EL (cell line): ENCODE measurements around the gene WIPI1.
A peak's percentile ranks its signal among the peaks of the same experiment; 100 is the strongest.

Experiments
- DNase-seq: peaks from one replicate; pipeline ENCODE4 v3.0.0-alpha.2; 2016

The WIPI1 gene

GRCh38 chr17:68460146-68460545 lies 2.9 kb upstream of the WIPI1 start:
- no peak for DNase-seq

- no peak for DNase-seq
Measured at GRCh38 chr17:68459037-68459639, 1.8 kb upstream of the WIPI1 start.

DNA sequence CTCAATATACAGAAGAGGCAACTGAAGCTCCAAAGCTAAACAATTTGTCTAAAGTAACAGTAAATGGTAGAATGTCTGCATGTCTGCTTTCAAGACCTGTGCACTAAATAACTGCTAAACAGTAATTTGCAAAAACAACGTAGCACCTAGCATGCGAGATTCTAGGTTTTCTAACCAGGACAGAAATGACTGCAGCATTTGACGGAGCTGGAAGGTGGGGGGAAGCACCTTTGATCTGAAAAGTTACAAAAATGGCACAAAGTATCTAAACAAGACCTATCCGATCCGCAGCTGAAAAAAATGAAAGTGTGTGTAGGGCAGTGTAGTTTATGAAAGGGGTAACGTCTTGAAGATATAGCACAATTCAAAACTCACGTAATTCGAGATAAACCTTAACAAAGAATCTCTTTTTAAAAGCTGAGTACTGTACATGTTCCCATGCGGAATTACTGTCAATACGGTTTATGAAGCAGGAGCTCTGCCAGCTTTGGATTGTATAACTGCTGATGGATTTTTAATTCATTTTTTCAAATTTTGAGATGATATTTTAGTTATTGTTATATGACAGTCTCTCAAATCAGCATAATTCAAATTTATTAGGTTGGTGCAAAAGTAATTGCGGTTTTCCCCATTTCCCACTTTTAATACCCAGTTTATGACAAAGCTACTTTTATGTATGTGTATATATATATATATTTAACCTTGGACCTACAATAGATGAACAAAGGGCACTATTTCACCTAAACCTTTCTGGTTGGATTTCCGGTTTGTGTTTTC lies 1.2 kb upstream of the WIPI1 start:
- no peak for DNase-seq

DNA sequence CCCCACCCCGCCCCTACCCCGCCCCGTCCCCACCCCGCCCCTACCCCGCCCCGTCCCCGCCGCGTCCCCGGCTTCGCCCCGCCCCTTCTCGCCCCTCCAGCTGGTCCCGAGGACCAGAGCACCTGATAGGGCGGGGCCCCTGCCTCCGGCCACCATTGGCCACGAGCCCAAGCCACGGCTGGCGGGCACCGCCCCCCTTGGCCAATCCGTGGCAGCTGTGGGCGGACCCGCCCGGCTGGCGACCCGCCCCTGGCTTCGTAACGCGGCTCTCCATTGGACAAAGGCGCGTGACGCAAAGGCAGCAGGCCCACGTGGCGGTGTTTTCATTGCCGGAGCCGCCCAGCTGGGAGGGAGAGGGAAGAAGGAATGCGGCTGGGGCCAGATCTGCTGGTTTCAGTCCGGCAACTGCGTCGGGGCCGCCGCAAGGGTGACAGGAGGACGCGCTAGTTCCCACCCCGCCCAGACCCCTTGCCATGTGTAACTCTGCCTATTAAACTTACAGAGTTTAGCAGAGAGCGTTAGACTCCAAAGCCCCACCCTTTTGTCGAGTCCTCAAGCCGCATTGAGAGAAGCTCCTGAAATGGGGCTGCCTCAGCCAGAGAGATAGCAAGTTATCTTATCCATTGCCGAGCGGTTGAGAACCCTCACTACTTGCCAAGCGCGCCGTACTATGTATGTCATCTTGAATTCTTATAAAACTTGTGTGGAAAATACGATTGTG lies 403 bp upstream of the WIPI1 start:
- DNase-seq, result peak; percentile 98

- peak; percentile 91 for DNase-seq
Measured at GRCh38 chr17:68456339-68457167, 743 bp downstream of the WIPI1 start.

DNA sequence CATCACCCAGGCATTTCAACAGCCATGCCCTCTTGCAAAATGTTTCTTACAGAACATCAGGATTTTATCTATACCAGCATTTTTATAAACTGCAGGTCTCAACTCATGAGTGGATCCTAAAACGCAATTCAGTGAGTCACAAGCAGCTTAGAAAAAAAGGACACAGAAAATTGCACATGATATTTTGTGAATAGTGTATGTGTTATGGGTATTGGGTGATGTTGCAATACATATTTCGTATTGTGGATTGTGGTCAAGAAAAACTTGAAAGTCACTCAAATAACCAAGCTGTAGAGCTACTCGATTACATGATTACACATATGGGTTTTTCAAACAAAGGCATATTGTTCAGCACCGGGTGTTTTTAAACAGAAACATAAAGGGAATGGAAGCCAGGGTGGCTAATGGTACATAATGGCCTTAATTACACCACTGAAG lies 1.4 kb downstream of the WIPI1 start:
- DNase-seq, result peak; percentile 69

DNA sequence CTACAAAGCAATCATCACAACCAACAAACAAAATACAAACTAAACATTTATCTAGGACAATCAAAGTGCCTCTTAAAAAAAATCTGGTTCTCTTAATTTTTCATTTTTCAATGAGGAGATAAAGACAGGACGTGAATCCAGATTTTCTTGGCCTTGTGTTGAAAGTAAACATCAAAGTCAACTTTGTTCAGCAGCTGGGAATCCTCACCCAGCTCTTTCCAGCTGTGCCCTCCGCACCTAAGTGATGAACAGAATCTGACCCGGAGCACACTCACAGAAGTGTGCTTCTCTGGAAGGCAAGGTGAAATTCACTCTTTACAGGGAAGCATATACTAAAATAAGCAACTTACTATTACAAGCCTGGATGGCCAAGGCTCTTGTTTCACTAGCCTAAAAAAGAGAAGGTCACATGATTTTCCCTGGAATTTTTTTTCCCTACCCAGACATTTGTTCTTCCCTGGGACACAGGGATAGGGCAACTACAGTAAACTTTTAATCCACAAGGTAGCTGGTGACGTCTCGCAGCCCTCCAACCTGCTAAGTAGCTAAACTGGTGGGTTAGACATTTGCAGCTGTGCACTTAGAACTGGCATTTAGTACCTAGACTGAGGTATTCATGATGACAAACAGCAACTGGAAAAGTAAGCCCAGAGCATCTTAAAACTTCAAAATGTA lies 3.2 kb downstream of the WIPI1 start:
- DNase-seq, result no peak

- no peak for DNase-seq
Measured at GRCh38 chr17:68452724-68453290, 4.5 kb downstream of the WIPI1 start.

- DNase-seq, result no peak
Measured at GRCh38 chr17:68451670-68452354, 5.5 kb downstream of the WIPI1 start.

GRCh38 chr17:68450801-68451200 lies 6.5 kb downstream of the WIPI1 start:
- DNase-seq, result no peak

DNA sequence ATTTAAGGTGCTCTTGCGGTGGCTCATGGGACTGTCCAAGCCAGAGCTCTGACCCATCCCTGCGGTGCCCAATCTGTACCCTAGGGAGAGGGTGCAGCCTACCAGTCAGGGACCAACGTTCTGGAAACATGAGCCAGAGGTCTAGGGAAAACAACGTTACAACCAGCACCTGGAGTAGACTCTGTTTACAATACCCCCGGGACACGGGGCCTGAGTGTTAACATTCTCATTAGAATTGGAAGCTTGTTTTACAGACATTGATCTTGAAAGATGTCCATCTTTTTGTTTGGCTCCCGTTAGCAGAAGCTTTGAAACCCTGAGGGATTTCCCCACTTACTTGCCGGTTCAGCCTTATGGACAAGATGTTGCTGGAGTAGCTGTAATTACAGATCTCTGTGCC lies 6.9 kb downstream of the WIPI1 start:
- DNase-seq, result no peak

DNA sequence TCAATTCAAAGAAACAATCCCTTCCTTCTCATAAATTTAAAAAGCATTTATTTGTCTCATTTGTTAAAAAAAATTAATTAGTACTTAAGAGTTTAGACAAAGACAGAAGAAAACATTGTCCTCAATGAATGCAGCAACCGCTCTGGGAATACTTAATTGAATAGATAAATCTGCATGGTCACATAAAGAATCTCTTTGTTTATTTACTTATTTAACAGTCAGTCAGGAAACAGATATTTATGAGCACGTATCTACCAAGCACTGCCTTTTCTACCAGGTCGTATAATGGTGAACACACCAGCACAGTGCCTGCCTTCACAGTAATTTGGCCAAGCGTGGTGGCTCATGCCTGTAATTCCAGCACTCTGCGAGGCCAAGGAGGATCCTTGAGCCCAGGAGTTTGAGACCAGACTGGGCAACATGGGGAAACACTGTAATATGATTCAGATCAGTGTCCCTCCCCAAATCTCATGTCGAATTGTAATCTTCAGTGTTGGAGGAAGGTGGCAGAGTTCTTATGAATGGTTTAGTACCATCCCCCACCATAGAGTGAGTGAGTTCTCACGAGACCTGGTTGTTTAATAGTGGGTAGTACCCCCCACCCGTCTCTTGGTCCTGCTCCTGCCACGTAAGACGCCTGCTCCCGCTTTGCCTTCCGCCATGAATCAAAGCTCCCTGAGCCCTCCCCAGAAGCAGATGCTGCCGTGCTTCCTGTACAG lies 8.1 kb downstream of the WIPI1 start:
- DNase-seq, result no peak

DNA sequence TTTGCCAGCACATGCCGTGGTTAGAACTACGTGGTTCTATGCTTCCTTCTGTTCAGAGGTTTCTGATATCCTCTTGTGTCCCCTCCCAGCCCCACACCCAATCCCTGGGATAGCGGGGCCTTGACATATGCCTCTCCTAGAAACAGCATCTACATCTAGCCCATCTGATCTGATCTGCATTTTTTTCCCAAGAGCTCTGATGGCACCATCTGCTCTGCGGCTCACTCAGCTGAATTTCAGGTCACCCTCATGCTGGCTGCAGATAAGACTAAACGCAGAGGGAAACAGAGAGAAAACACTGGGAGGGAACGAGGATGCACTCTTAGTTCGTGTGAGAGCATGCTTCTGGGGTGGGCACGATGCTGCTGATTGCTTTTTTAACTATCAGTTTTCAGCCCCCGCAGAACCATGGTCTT lies 10.7 kb downstream of the WIPI1 start:
- no peak for DNase-seq

DNA sequence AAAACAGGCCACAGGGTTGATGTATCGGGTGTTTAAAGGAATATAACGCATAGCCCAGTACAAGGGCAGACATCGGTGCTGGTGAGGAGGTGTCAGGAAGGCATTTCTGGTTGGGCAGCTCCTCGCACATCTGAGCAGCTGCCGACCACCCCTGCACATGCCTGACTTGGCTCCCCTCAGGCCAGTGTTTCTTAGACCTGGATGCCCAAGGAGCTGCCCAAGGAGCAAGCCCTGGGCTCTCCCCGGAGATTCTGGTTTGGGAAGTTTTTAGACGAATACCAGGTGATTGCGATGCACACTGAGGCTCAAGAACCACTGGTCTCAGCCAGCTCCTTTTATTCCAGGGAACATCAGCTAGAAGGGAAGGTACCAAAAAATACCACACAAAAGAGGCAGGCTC lies 11.6 kb downstream of the WIPI1 start:
- no peak for DNase-seq

- DNase-seq, result no peak
Measured at GRCh38 chr17:68443972-68444464, 13.3 kb downstream of the WIPI1 start.

- DNase-seq, result no peak
Measured at GRCh38 chr17:68441070-68441770, 16.1 kb downstream of the WIPI1 start.

- no peak for DNase-seq
Measured at GRCh38 chr17:68440526-68440925, 16.8 kb downstream of the WIPI1 start.

DNA sequence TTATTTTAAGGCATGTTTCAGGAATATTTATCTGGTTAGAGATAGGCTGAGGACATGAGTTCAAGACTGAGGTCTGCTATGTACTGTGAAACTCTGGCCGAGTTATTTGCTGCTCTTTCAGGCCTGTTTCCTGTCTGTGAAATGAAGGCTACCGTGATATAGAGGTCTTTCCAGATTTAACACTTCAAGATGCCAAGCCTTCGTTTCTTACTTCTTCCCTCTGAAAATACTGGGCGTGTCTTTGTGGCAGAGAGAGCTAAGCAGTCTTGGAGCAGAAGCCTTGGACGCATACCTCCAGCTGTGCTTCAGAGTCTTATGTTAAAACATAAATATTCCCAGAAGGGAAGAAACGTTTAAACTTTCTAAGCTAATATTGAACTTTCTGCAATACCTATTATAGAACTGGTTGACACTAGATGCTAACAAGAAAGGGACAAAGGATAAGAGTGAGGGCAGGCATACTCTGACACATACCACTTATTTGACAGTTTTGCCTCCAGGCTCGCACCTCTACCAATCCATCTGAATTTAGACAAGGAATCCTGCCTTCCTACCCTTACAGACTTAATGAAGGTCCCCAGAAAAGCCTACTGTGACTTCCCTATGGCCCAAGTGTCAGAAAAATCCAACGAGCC lies 17.5 kb downstream of the WIPI1 start:
- no peak for DNase-seq
